Keratinocyte (primary cell): ENCODE results near the gene HERPUD1. TPM values are rescaled to one million over a fixed set of nuclear protein-coding genes. Genes with fewer than 3 reads are reported as not detected.

ENCODE experiments used
- DNase-seq: peaks from one replicate; pipeline ENCODE4 v3.0.0-alpha.2; 2011; ENCODE audit warnings: low read depth, missing footprints, low spot score
- FAIRE-seq: peaks from 2 replicates; lab custom pipeline; 2011; peaks lifted over from hg19 to GRCh38; lab: Jason Lieb, UNC
- H2AFZ ChIP-seq: 2 replicates; pipeline ENCODE4 v1.6.0; 2012; ENCODE audit warnings: low read length, control low read depth, inconsistent platforms; ENCODE audit not compliant: control insufficient read depth
- H3K27ac ChIP-seq: 2 replicates; pipeline ENCODE4 v1.5.1; 2011; ENCODE audit warnings: low read length; ENCODE audit not compliant: control insufficient read depth, insufficient read depth
- H3K27me3 ChIP-seq: 3 replicates; pipeline ENCODE4 v1.6.0; 2011; ENCODE audit warnings: low read length; ENCODE audit not compliant: control insufficient read depth, insufficient read depth; ENCODE audit errors: extremely low read depth
- H3K36me3 ChIP-seq, 2 experiments: 2 replicates in 1 of 2; 3 replicates in 1 of 2; pipeline ENCODE4 v1.5.1; 2011; ENCODE audit warnings: low read length in 2 of 2, mild to moderate bottlenecking in 1 of 2; ENCODE audit not compliant: control insufficient read depth in 2 of 2, insufficient read depth in 2 of 2; ENCODE audit errors: extremely low read depth in 1 of 2
- H3K4me1 ChIP-seq: 3 replicates; pipeline ENCODE4 v1.5.1; 2011; ENCODE audit warnings: low read length; ENCODE audit not compliant: control insufficient read depth, insufficient read depth; ENCODE audit errors: extremely low read depth
- H3K4me2 ChIP-seq: 3 replicates; pipeline ENCODE4 v1.6.0; 2011; ENCODE audit warnings: low read depth, low read length; ENCODE audit not compliant: control insufficient read depth, insufficient read depth; ENCODE audit errors: extremely low read depth
- H3K4me3 ChIP-seq, 3 experiments: fragments of 200-600 bp in 1 of 3; sonication (generic) in 1 of 3; 2 replicates in 2 of 3; 3 replicates in 1 of 3; pipeline ENCODE4 v1.5.1; 2011 to 2016; ENCODE audit warnings: low read length in 3 of 3, mild to moderate bottlenecking in 3 of 3, control low read depth in 2 of 3, inconsistent platforms in 1 of 3, low read depth in 1 of 3, mixed read lengths in 1 of 3, mixed run types in 1 of 3, moderate library complexity in 1 of 3; ENCODE audit not compliant: control insufficient read depth in 2 of 3, insufficient read depth in 2 of 3; ENCODE audit errors: extremely low read depth in 1 of 3
- H3K79me2 ChIP-seq: 2 replicates; pipeline ENCODE4 v1.6.0; 2012; ENCODE audit warnings: low read length; ENCODE audit not compliant: control insufficient read depth, insufficient read depth
- H3K9ac ChIP-seq: 3 replicates; pipeline ENCODE4 v1.6.0; 2011; ENCODE audit warnings: low read length; ENCODE audit not compliant: control insufficient read depth, insufficient read depth; ENCODE audit errors: extremely low read depth
- H3K9me1 ChIP-seq: 3 replicates; pipeline ENCODE4 v1.6.0; 2011; ENCODE audit warnings: low read length; ENCODE audit not compliant: control insufficient read depth, insufficient read depth; ENCODE audit errors: extremely low read depth
- H3K9me3 ChIP-seq: 2 replicates; pipeline ENCODE4 v1.5.1; 2012; ENCODE audit warnings: low read depth, low read length; ENCODE audit not compliant: control insufficient read depth
- H4K20me1 ChIP-seq: 3 replicates; pipeline ENCODE4 v1.6.0; 2011; ENCODE audit warnings: low read length; ENCODE audit not compliant: control insufficient read depth, insufficient read depth; ENCODE audit errors: extremely low read depth
- CTCF ChIP-seq, 3 experiments: IDR thresholded peaks in 1 of 3; conservative IDR thresholded peaks in 1 of 3; optimal IDR thresholded peaks in 1 of 3; 2 replicates in 2 of 3; 3 replicates in 1 of 3; pipeline versions ENCODE3 to v1.5.1; 2011; ENCODE audit warnings: low read length in 3 of 3, mild to moderate bottlenecking in 3 of 3, moderate library complexity in 2 of 3, control low read depth in 1 of 3, inconsistent platforms in 1 of 3; ENCODE audit not compliant: insufficient read depth in 2 of 3; ENCODE audit errors: extremely low read depth in 1 of 3
- EZH2 ChIP-seq: IDR thresholded peaks from one replicate; pipeline ENCODE4 v1.6.1; 2012; ENCODE audit warnings: inconsistent platforms, mild to moderate bottlenecking, low read length, moderate library complexity
- dilution Hi-C: fragments of 300-500 bp; cut with MboI; formaldehyde crosslinking; loops from one replicate; pipeline ENCODE4 v1.7.0; 2020; ENCODE audit warnings: low sequenced_read_pairs; ENCODE audit not compliant: extremely low pct_ligation_motif_present
- polyA plus RNA-seq, 5 experiments: library from polyadenylated mRNA; depleted of rRNA in 3 of 5; stranded (reverse) in 3 of 5; stranded (forward) in 1 of 5; unstranded in 1 of 5; fragments of >200 nt; gene quantifications; 1 replicate in 1 of 5; 2 replicates in 3 of 5; 3 replicates in 1 of 5; pipeline versions ENCODE4 v1.2.1 to v1.2.3, GENCODE V29; 2011 to 2012; ENCODE audit warnings: missing spikeins in 2 of 5, low read depth in 1 of 5, low replicate concordance in 1 of 5

Gene HERPUD1
- polyA plus RNA-seq, 1 donor (not counting 4 experiments of a cell fraction or from before 2014, with no cell fraction given), result 183 TPM

DNA sequence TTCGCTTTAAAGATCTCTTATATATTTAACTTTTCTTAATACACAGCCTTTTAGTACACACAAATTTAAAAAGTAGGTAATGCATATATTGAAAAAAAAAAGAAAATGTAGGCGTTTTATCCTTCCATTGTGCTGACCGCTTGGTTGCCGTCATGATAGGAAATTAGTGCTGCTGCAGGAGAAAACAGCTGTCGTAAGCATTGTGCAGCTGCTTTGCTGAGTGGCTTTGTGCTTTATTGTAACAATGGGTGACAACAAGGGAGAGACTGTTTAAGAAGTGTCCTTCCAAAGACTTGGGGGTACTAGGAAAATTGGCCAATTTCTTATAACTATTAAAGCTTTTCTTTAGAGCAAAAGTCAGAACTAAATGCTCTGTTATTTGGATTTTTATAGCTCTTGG, 5.0 kb downstream of the HERPUD1 start:
- no peak for TF ChIP-seq EZH2
- TF ChIP-seq CTCF (optimal IDR thresholded peaks at IDR 0.05 in 1 of 3, IDR thresholded peaks at IDR 0.05 in 1 of 3, conservative IDR thresholded peaks at IDR 0.05 in 1 of 3; ENCODE audit: extremely low read depth in 1 of 3, insufficient read depth in 2 of 3, low read length in 3 of 3), result no peak
- no peak for DNase-seq
- H4K20me1 ChIP-seq, result peaks cover 45% of the 10 kb centered on the region
- peaks cover 37% of the 10 kb centered on the region for H3K79me2 ChIP-seq
- H3K4me1 ChIP-seq, result peaks cover 14% of the 10 kb centered on the region
- no peak for FAIRE-seq
- H3K27ac ChIP-seq, result no peak overlapping the region
- dilution Hi-C loops, result no loop called here
- H2AFZ ChIP-seq, result no peak overlapping the region
- no peak overlapping the region for H3K9ac ChIP-seq
- H3K9me3 ChIP-seq, result no peaks in the 10 kb centered on the region
- no peak overlapping the region for H3K4me3 ChIP-seq
- no peaks in the 10 kb centered on the region for H3K27me3 ChIP-seq
- peaks cover 30 to 61% of the 10 kb centered on the region in 2 experiments for H3K36me3 ChIP-seq
- no peak overlapping the region for H3K4me2 ChIP-seq
- no peaks in the 10 kb centered on the region for H3K9me1 ChIP-seq

GRCh38 chr16:56938664-56939513, 6.9 kb downstream of the HERPUD1 start:
- FAIRE-seq, result no peak
- H3K36me3 ChIP-seq, result peaks cover 41 to 80% of the 10 kb centered on the region in 2 experiments
- H3K27ac ChIP-seq, result no peak overlapping the region

More at GRCh38 chr16:56938664-56939513, 6.9 kb downstream of the HERPUD1 start:
- peaks cover 39% of the 10 kb centered on the region for H4K20me1 ChIP-seq
- no peak overlapping the region for H3K4me2 ChIP-seq
- dilution Hi-C loops, result no loop called here
- H3K79me2 ChIP-seq, result peaks cover 18% of the 10 kb centered on the region
- no peaks in the 10 kb centered on the region for H3K9me1 ChIP-seq
- DNase-seq, result no peak
- H3K4me1 ChIP-seq, result peaks cover 14% of the 10 kb centered on the region
- H3K9ac ChIP-seq, result no peak overlapping the region
- H3K9me3 ChIP-seq, result no peaks in the 10 kb centered on the region
- no peak overlapping the region for H2AFZ ChIP-seq
- H3K4me3 ChIP-seq, result no peak overlapping the region
- H3K27me3 ChIP-seq, result no peaks in the 10 kb centered on the region
- TF ChIP-seq EZH2, result no peak
- TF ChIP-seq CTCF (optimal IDR thresholded peaks at IDR 0.05 in 1 of 3, IDR thresholded peaks at IDR 0.05 in 1 of 3, conservative IDR thresholded peaks at IDR 0.05 in 1 of 3; ENCODE audit: extremely low read depth in 1 of 3, insufficient read depth in 2 of 3, low read length in 3 of 3), result no peak
